GM23338 (cell line): ENCODE measurements around the gene IRAK1BP1. TPM values are rescaled to one million over a fixed set of nuclear protein-coding genes. Genes with fewer than 3 reads are reported as not detected.

Experiments used
- ATAC-seq: fragments of 200-7000 bp; cut with Tn5 transposase; 3 replicates; pipeline ENCODE4 v1.9.1; 2020
- DNase-seq: peaks from one replicate; pipeline ENCODE4 v3.0.0-alpha.2; 2015; ENCODE audit warnings: low spot score
- H2AFZ ChIP-seq: fragments of 200-600 bp; sonication (generic); 2 replicates; pipeline ENCODE4 v1.8.0; 2016; ENCODE audit warnings: antibody characterized with exemption, mild to moderate bottlenecking, moderate library complexity
- H3F3A ChIP-seq: fragments of 200-600 bp; sonication (generic); replicated peaks from 2 replicates; pipeline ENCODE4 v1.8.0; 2017; ENCODE audit warnings: antibody characterized with exemption, mixed run types, low read depth
- H3K27ac ChIP-seq: fragments of 200-600 bp; sonication (generic); 2 replicates; pipeline ENCODE4 v1.6.1; 2016; ENCODE audit warnings: low read depth
- H3K27me3 ChIP-seq: fragments of 200-600 bp; sonication (generic); 2 replicates; pipeline ENCODE4 v1.8.0; 2016; ENCODE audit warnings: mild to moderate bottlenecking, mixed run types, moderate library complexity; ENCODE audit not compliant: insufficient read depth
- H3K36me3 ChIP-seq: fragments of 200-600 bp; sonication (generic); 2 replicates; pipeline ENCODE4 v1.8.0; 2016; ENCODE audit warnings: mild to moderate bottlenecking; ENCODE audit not compliant: insufficient read depth
- H3K4me1 ChIP-seq: fragments of 200-600 bp; sonication (generic); 2 replicates; pipeline ENCODE4 v1.8.0; 2016; ENCODE audit warnings: mild to moderate bottlenecking, moderate library complexity; ENCODE audit not compliant: insufficient read depth
- H3K4me2 ChIP-seq: fragments of 200-600 bp; sonication (generic); 2 replicates; pipeline ENCODE4 v1.7.1; 2017; ENCODE audit warnings: mixed run types
- H3K4me3 ChIP-seq: fragments of 200-600 bp; sonication (generic); 2 replicates; pipeline ENCODE4 v1.6.1; 2016; ENCODE audit warnings: mixed run types
- H3K79me2 ChIP-seq: fragments of 200-600 bp; sonication (generic); replicated peaks from 2 replicates; pipeline ENCODE4 v1.8.0; 2017; ENCODE audit warnings: mild to moderate bottlenecking; ENCODE audit not compliant: insufficient read depth
- H3K9me2 ChIP-seq: fragments of 200-600 bp; sonication (generic); 2 replicates; pipeline ENCODE4 v1.8.0; 2017; ENCODE audit not compliant: insufficient read depth
- H4K20me1 ChIP-seq: fragments of 200-600 bp; sonication (generic); replicated peaks from 2 replicates; pipeline ENCODE4 v1.8.0; 2017; ENCODE audit warnings: mild to moderate bottlenecking; ENCODE audit not compliant: insufficient read depth
- H3K27ac Mint-ChIP-seq: 2 replicates; pipeline ENCODE4 v1.8.0; 2020; ENCODE audit warnings: inconsistent platforms, mild to moderate bottlenecking, moderate library complexity, mixed read lengths
- H3K27me3 Mint-ChIP-seq: 3 replicates; pipeline ENCODE4 v1.8.0; 2022; ENCODE audit warnings: low read depth, mild to moderate bottlenecking, moderate library complexity, mixed read lengths, inconsistent platforms; ENCODE audit not compliant: insufficient read depth, poor library complexity
- H3K36me3 Mint-ChIP-seq: 3 replicates; pipeline ENCODE4 v1.8.0; 2021; ENCODE audit warnings: low read depth, mild to moderate bottlenecking, inconsistent platforms, moderate library complexity, mixed read lengths
- H3K4me1 Mint-ChIP-seq: 3 replicates; pipeline ENCODE4 v1.8.0; 2020; ENCODE audit warnings: mild to moderate bottlenecking, inconsistent platforms, mixed read lengths
- H3K4me3 Mint-ChIP-seq: 3 replicates; pipeline ENCODE4 v1.8.0; 2021; ENCODE audit warnings: moderate library complexity, mild to moderate bottlenecking, inconsistent platforms, mixed read lengths
- H3K9me3 Mint-ChIP-seq: 3 replicates; pipeline ENCODE4 v1.8.0; 2020; ENCODE audit warnings: moderate library complexity, mild to moderate bottlenecking, inconsistent platforms, mixed read lengths
- CREB1 ChIP-seq: fragments of 250-450 bp; sonication (Bioruptor Pico); IDR thresholded peaks from 2 replicates; pipeline ENCODE4 v1.5.0; 2020; ENCODE audit warnings: low read depth, mild to moderate bottlenecking, moderate library complexity
- CTCF ChIP-seq, 2 experiments: fragments of 200-600 bp in 1 of 2; sonication (generic) in 1 of 2; conservative IDR thresholded peaks; 2 replicates each; pipeline versions ENCODE4 v1.5.1 to v1.6.1; 2016 to 2017; ENCODE audit warnings: antibody characterized with exemption in 2 of 2, low read depth in 2 of 2, mild to moderate bottlenecking in 2 of 2, moderate library complexity in 1 of 2
- ETS1 ChIP-seq: IDR thresholded peaks from 2 replicates; pipeline ENCODE4 v1.6.1; 2016; ENCODE audit warnings: antibody characterized with exemption
- EZH2 ChIP-seq: fragments of 200-600 bp; sonication (generic); IDR thresholded peaks from one replicate; pipeline ENCODE4 v1.8.0; 2017; ENCODE audit warnings: antibody characterized with exemption, mild to moderate bottlenecking, low read depth; ENCODE audit not compliant: unreplicated experiment
- EZH2phosphoT487 ChIP-seq: fragments of 200-600 bp; sonication (generic); IDR thresholded peaks from one replicate; pipeline ENCODE4 v1.8.1; 2018; ENCODE audit warnings: antibody characterized with exemption; ENCODE audit not compliant: unreplicated experiment
- JUNB ChIP-seq: IDR thresholded peaks from one replicate; pipeline ENCODE4 v1.6.1; 2016; ENCODE audit warnings: antibody characterized with exemption; ENCODE audit not compliant: unreplicated experiment
- NANOG ChIP-seq: IDR thresholded peaks from 2 replicates; pipeline ENCODE4 v1.6.1; 2016; ENCODE audit warnings: antibody characterized with exemption, borderline replicate concordance
- POLR2AphosphoS5 ChIP-seq: IDR thresholded peaks from 2 replicates; pipeline ENCODE4 v1.6.1; 2016; ENCODE audit warnings: antibody characterized with exemption, low read depth
- REST ChIP-seq: IDR thresholded peaks from one replicate; pipeline ENCODE4 v1.6.1; 2018; ENCODE audit warnings: antibody characterized with exemption; ENCODE audit not compliant: unreplicated experiment
- STAT1 ChIP-seq: IDR thresholded peaks from one replicate; pipeline ENCODE4 v1.6.1; 2016; ENCODE audit warnings: antibody characterized with exemption; ENCODE audit not compliant: unreplicated experiment
- ZNF114 ChIP-seq: fragments of 250-450 bp; sonication (Bioruptor Pico); IDR thresholded peaks from 2 replicates; pipeline ENCODE4 v1.5.0; 2020; ENCODE audit warnings: mild to moderate bottlenecking, moderate library complexity
- ZNF331 ChIP-seq: fragments of 250-450 bp; sonication (Bioruptor Pico); IDR thresholded peaks from 2 replicates; pipeline ENCODE4 v1.5.0; 2020; ENCODE audit warnings: low read depth, mild to moderate bottlenecking, moderate library complexity
- ZNF462 ChIP-seq: fragments of 250-450 bp; sonication (Bioruptor Pico); IDR thresholded peaks from 2 replicates; pipeline ENCODE4 v1.5.0; 2020; ENCODE audit warnings: mild to moderate bottlenecking, moderate library complexity
- polyA plus RNA-seq: library from polyadenylated mRNA; unstranded; fragments of >200 nt; fragmentation: Nextera tagmentation; extraction: Ambion mirVana; gene quantifications from 2 replicates; pipeline ENCODE4 v1.2.1, GENCODE V29; 2016
- total RNA-seq: library from RNA; depleted of rRNA; stranded (reverse); fragments of >200 nt; shearing (Covaris generic); gene quantifications from 2 replicates; pipeline ENCODE4 v1.2.3, GENCODE V29; 2014

IRAK1BP1 gene
- total and polyA plus RNA-seq, 2 experiments from 2014 or later = 12.8 to 13.5 TPM

GRCh38 chr6:78909391-78909790, 42.0 kb downstream of the IRAK1BP1 start:
- no peak for ATAC-seq

More at GRCh38 chr6:78909391-78909790, 42.0 kb downstream of the IRAK1BP1 start:
- H3K36me3 ChIP-seq = no peaks in the 10 kb centered on the region
- Mint-ChIP-seq H3K36me3 (no peaks in the 10 kb centered on the region), H3K4me1 (peaks cover 12% of the 10 kb centered on the region), H3K27me3 (peaks cover 4% of the 10 kb centered on the region), H3K27ac (no peak overlapping the region), H3K9me3 (no peaks in the 10 kb centered on the region), H3K4me3 (no peak overlapping the region)
- H3F3A ChIP-seq = 0 out of 2 replicates have a peak, but pooled peaks cover 4% of the 10 kb centered on the region
- peaks cover 4% of the 10 kb centered on the region; the same call in 1 of the 2 replicates for H3K4me1 ChIP-seq
- peaks cover 3% of the 10 kb centered on the region; the same call in 1 of the 2 replicates for H3K9me2 ChIP-seq
- TF ChIP-seq EZH2phosphoT487 (no peak), CREB1 (no peak), ZNF114 (CRISPR knock-in tag) (no peak), CTCF (conservative IDR thresholded peaks at IDR 0.05; ENCODE audit: low read depth in 2 of 2) (no peak), STAT1 (no peak), JUNB (no peak), ZNF331 (no peak), ZNF462 (CRISPR knock-in tag) (no peak), POLR2AphosphoS5 (no peak), REST (no peak), ETS1 (no peak), NANOG (no peak), EZH2 (no peak)
- H3K27me3 ChIP-seq = peaks cover 18% of the 10 kb centered on the region
- no peaks in the 10 kb centered on the region for H4K20me1 ChIP-seq
- no peak overlapping the region for H3K4me2 ChIP-seq
- H3K79me2 ChIP-seq = no peaks in the 10 kb centered on the region
- no peak overlapping the region for H3K4me3 ChIP-seq
- no peak overlapping the region for H2AFZ ChIP-seq
- DNase-seq = no peak
- no peak overlapping the region for H3K27ac ChIP-seq
